Measurements from ENCODE around the gene SRSF10.
"Not testable (repeated sequence)": the region's sequence is repeated elsewhere in the genome, so short reads cannot be mapped to it uniquely, and the experiment has no call there.

Gene SRSF10

DNA sequence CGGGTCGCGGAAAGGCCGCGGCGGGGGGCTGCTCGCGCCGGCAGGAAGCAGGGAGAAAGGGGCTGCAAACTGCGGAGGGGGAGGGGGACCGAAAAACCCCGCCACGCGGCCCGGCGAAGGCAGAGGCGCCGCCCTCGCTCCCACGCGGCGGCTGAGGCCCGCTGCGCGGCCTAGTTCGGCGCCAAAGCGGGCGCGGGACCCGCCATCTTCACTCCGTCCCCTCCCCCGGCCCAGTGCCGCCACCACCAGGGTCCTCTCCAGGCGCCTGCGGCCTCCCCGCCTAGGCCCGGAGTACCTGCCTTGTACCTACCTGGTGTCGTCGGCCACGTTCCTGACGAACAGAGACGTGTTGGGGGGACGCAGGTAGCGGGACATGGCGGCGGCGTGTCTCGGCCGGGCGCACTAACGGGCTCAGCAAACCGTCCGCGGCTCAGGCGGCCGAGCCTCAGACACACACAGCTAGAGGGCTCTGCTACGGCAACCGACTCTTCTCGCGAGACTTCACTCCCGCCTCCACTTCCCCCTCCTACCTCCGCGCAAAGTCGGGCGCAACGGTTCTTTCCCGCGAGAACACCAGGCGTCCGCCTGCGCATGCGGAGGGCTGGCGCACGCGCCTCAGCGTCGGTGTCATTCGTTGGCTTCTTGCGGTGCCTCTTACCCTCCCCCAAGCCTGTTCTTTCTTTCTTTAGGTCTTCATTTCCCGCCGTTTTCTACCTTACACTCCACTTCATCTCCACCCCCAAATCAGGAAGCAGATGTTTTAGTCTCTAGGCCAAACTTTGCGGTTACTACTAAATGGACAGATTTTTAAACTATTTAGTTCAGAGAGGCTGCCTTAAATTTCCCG is at the start of gene SRSF10:
Gene SRSF10, minus strand, starts transcription at position 447 of the 847 bp plus-strand sequence. Its CDS starts 72 bp downstream, at position 375.
- DNase-seq (ENCODE audit: low spot score), result peak; percentile 99

DNA sequence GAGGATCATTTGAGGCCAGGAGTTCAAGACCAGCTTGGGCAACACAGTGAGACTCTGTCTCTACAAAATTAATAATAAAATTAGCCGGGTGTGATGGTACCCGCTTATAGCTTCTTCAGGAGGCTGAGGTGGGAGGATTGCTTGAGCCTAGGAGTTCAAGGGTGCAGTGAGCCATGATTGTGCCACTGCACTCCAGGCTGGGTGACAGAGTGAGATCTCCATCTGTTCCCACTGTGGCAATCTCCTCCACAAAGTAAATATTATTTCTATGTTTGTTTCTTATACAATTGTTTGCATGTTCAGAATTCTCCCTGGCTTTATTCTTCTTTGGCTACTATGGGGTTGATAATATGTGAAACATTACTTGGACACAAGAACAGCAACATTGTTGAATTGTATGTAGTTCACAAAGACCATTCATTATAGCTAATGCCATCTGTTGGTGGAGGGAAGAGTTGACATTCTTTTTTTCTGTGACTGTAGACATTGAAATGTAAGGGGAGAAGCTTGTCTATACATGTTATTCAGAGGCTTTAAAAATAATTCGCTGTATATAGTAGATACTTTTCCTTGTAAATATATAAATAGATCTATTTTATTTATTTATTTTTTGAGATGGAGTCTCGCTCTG is 47.8 kb upstream of the SRSF10 start:
- DNase-seq (ENCODE audit: low spot score), result peak; percentile 20

DNA sequence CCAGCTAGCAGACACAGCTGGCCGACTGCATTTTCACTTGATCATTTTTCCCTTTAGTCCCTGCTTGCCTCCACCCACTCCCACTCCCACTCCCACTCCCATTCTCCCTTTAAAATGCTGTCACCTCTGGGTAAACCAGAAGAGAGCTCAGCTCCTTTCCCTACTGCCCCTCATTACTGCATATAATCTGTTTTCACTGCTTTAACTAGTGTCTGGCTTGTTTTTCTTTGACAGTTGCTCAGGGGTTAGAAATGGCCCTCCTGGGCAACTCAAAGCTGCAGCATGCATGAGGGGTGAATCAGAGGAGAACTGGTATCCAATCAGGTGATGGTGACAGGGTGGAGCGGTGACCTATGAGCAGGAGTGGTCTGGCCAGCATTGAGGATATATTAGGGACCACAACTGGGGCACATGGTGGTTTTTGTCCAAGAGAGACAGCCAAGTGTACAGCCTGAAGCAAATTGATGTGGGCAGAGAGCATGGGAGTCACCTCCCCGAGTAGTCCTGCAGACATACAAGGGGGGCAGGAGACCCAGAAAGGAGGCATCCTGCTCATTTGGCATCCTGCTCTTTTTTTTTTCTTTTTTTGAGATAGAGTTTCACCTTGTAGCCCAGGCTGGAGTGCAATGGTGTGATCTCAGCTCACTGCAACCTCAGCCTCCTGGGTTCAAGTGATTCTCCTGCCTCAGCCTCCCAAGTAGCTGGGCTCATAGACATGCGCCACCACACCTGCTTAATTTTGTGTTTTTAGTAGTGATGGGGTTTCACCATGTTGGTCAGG is 42.6 kb upstream of the SRSF10 start:
- DNase-seq (ENCODE audit: low spot score), result no peak

DNA sequence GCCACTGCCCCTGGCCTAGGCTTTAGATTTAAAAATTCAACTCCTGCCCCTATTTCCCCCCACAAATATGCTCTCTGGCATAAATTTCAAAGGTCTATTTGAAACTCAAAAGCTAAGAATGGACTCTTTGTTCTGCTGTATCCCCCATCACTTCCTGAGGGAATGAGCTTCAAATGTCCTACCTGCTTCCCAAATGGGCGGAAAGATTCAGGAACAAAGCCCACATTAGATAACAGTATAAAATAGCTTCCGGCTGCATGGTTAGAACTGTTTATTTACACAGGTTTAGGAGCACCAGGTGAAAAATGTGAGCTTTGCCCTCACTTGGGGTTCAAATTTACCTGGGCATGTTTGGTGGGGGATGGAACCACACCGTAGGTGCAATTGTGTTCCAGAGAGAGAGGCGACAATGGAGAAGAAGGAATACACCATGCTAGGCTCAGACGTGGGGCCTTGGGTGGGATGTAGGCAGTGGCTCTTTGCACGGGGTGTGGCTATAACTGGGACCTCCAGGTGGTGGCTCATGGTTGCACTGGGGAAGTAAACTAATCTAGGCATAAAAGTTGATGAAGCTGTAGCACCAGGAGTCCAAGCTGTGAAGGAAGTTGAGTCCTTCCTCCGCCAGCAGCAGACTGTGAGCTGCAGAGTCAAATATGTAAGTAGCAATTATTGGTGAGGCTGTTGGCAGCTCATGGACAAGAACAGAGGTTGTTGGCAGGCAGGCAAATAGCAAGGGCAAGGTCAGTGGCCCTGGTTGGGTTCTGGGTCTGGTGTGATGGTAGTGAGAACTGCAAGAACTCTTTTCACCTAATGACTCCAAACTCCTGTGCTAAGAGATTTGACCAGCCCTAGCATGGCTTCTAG is 41.5 kb upstream of the SRSF10 start:
- DNase-seq (ENCODE audit: low spot score), result no peak

DNA sequence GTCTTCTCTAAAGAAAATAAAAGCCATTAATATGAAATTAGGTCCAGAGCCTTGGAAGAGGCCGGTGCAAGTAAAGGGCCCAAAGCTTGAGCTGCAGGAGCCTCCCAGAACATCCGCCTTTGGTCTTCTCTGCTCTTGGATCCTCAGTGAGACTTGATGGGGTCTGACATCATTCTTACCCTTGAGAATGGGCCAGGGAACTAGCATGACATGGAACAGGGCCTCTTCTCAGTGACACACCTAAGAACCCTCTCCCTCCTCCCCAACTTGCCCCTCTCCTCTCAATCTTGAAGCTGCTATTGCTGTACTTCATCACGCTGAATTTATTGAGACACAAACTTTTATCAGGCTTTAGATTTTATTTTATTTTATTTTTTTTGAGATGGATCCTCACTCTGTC is 40.3 kb upstream of the SRSF10 start:
- no peak for DNase-seq (ENCODE audit: low spot score)

DNA sequence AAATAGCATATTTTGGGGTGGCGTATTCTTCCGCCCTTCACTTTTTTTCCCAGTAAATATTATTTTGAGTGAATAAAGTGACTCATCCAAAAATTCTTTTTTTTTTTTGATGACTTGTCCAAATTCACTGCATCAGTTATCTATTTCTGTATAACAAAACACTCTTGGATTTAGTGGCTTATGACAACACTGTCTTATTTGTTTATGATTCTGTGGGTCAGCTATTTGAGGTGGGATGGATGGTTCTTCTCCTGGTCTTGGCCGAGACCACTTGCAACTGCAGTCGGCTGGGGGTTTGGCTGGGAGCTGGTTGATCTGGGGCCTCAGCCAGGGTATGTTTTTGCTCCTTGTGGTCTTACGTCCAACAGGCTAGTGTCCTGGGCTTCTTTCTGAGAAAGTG is 39.9 kb upstream of the SRSF10 start:
- no peak for DNase-seq (ENCODE audit: low spot score)

DNA sequence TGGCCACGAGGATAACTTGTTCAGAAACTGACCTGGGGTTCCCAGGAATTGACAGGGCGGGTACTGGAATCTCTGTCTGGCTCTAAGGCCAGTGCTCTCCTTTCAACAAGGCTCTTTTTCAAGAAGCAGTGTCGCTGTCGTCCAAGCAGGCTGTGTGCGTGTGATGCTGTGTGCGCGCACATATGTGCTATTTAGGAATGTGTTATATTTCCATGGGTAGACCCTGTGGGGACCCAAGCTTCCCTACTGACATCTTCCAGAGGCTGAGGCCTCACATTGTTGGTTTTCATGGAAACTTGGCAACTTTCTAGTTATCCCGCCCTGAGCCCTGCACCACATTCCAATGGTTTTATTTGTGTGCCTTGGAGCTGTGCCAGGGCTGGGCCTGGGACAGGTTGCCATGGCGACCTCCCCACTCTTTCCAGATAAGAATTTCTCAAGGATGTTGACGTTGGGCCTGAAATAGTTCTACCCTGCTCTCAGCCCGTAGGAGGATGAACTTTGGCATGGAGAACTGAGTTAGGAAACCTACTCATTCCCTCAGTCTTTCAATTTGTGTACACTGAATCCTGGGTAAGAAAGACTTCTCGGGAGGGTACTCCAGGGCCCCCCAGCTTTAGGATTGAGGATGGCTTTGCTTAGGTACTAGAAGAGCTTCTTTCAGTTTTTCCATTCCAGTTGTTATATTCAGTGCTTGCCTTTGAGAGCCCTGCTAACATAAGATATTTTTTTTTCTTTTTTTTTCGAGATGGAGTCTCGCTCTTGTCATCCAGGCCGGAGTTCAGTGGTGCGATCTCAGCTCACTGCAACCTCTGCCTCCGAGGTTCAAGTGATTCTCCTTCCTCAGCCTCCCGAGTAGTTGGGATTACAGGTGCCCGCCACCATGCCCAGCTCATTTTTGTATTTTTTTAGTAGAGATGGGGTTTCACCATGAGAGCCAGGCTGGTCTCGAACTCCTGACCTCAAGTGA is 38.8 kb upstream of the SRSF10 start:
- no peak for DNase-seq (ENCODE audit: low spot score)

DNA sequence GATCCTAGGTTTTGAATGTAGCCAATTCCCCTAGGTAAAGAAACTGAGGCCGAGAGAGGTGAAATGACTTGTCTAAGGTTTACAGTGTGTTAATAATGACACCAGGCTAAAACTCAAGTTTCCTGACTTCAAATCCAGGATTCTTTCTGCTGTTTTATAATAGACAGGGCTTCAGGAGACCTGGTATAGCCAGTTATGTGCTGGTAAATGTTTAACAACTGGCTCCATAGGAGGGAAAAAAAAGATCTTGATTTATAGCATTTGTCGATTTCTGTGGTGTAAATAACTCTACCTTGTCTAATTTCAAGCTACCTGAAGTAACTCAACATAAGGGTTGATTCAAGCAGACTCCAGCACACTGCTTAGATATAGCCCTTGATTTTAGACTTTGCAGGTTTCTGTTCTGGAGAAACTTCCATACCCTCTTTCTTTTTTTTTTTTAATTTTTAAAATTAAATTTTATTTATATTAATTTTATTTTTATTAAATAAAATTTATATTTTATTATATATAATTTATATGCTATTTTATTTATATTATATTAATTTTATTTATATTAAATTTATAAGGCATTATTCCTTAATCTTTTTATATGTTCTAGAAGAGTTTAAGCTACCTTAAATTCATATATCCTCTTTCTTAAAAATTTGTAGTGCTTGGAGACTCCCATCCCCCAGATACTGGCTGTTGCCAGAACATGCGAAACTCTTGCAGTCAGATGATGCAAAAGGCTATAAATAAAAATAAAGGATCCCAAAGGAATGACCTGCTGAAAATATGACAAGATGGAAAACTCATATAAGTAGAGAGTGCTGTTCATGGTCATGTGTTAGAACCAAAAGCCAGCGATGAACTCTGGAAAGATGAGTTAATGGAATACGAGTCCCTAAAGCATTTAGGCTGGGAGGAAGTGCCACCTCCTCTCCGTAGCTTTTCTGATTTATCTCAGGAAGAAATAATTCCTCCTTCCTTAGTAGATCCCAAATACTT is 35.4 kb upstream of the SRSF10 start:
- no peak for DNase-seq (ENCODE audit: low spot score)

DNA sequence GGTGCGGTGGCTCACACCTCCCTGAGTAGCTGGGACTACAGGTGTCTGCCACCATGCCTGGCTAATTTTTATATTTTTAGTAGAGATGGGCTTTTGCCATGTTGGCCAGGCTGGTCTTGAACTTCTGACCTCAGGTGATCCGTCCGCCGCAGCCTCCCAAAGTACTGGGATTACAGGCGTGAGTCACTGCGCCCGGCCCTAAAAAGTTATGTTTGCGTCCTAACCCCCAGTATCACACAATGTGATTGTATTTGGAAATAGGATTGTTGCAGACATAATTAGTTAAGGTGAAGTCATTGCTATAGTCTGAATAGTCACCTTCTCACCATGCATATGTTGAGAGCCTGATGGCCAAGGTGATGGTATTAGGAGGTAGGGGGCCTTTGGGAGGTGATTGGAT is 32.8 kb upstream of the SRSF10 start:
- not testable (repeated sequence) for DNase-seq (ENCODE audit: low spot score)

DNA sequence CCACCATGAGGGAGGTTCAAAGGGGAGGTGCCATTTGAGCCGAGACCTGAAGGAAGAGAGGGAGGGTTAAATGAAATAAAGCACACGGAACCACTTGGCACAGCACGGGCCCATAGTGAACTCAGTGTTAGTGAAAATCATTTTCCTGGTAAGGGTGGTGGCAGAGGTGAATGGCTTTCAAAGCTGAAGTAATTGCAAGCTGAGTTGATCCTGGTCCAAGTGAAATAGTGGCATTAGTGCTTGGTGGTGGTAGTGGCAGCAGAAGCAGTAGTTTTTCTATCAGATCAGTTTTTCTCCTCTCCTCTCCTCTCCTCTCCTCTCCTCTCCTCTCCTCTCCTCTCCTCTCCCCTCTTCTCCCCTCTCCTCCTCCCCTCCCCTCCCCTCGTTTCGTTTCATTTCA is 30.5 kb upstream of the SRSF10 start:
- no peak for DNase-seq (ENCODE audit: low spot score)

DNA sequence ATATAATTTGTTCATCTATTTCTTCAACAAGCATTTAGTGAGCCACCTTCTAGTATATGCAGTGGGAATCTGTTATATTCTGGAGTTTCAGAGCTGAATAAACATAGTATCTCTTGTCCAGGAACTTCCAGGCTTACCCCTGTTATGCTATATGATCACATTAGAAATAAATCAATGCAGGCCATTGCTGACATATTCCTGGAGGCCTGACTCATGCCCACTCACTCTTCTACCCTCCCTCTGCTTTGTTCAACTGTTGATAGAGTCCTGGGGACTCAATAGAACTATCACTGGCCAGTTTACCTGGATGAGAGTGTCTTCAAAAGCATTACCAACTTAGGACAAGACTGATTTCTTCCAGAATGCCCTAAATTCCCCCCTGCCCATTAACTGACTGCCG is 29.3 kb upstream of the SRSF10 start:
- DNase-seq (ENCODE audit: low spot score), result no peak

DNA sequence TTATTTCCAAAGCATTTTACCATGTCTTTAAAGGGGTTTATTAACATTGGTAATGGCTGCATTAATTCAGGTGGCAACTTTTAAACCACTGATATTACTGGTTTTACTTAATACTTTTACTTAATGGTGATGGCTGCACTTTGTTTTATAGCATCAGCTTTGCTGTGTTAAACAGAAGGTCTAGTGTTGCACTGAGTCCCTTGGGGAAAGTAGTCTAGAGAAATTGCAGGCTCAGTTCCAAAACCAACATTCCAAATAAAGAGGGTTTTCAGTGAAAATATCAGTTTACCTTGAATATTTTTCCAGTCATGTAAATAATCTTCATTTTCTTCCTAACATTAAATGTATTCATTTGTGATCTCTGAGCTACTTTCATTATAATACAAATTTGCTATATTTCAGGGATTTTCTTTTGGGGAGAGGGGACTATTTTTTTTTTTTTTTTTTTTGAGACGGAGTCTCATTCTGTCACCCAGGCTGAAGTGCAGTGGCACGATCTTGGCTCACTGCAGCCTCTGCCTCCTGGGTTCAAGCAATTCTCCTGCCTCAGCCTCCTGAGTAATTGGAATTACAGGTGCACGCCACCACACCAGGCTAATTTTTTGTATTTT is 28.6 kb upstream of the SRSF10 start:
- not testable (repeated sequence) for DNase-seq (ENCODE audit: low spot score)

DNA sequence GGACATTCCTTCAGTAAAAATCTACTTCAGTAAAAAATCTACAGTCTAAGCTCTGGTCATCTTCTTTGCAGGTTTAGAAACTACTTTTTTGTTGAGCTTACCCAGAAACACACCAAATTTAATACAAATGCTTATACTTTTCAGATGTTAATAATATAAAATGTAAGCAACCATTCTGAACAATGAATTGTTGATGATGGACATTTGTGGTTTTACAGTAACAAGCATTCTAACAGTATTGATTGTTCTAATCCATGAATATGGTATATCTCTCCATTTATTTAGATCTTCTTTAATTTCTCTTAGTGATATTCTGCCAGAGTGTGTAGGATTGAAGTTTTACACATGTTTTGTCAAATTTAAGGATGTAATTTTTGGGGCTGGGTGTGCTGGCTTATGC is 27.0 kb upstream of the SRSF10 start:
- DNase-seq (ENCODE audit: low spot score), result no peak

DNA sequence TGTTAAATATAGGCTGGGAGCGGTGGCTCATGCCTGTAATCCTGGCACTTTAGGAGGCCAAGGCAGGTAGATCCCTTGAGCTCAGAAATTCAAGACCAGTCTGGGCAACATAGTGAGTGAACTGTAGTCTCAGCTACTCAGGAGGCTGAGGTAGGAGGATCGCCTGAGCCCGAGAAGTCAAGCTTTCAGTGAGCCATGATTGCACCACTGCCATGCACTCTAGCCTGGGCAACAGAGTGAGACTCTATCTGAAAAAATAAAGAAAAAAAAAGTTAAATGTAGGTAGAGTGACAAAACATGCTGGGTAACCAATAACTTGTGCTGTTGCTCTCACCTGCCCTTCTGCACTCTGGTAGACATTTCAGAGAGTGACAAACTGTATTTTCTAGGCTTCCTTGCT is 25.0 kb upstream of the SRSF10 start:
- no peak for DNase-seq (ENCODE audit: low spot score)

DNA sequence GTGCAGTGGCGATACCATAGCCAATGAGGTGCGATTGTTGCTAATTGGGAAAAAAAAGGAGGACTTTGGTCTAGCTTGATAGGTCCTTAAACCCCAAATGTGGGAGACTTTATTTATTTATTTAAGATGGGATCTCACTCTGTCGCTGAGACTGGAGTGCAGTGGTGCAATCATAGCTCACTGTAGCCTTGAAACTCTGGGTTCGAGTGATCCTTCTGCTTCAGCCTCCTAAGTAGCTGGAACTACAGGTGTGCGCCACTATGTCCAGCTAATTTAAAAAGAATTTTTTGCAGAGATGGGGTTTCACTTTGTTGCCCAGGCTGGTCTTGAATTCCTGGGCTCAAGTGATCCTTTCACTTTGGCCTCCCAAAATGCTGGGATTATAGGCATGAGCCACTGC is 24.0 kb upstream of the SRSF10 start:
- no peak for DNase-seq (ENCODE audit: low spot score)

DNA sequence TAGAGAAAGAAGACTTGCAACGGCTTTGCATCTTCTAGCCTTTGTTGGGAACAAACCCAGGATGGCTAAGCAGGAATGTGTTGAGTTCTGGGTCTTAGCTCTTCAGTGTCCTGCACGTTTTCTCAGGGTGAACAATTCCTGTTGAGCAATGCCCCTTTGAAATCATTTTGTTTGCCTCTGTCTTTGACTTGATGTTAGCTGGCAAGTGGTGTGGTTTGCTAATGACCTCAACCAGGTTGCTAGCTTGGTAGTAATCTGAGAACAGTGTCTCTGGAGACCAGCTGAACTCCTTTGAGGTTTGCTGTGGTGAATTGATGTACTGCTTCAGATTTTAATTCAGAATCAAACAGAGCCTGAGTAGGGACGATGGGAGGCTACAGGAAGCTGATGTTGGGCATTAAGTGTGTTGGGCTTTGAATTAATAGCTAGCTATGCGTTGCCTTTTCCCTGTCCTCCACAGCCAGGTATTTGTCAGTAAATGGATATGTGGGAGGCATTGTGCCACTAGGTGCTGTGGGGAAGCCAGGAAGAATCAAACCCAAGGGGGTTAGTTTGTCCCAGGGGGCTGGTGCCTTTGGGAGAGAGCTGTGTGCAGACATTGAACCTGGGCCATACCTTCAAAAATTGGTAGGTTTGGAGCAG is 23.3 kb upstream of the SRSF10 start:
- no peak for DNase-seq (ENCODE audit: low spot score)

DNA sequence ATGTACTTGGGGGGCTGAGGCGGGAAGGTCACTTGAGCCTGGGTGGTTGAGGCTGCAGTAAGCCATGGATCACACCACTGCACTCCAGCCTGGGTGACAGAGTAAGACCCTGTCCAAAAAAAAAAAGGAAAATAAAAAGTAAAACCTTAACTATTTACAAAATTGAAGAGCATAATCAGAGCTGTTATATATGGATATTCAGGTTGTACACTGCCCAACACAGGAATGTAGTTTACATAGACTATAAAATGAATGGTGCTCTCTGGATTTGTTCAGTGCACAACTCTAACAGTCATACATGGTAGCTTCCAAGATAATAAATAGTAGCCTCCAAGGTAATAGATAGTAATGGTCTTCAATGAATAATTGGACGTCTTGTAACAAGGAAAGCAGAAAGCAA is 22.6 kb upstream of the SRSF10 start:
- DNase-seq (ENCODE audit: low spot score), result no peak

DNA sequence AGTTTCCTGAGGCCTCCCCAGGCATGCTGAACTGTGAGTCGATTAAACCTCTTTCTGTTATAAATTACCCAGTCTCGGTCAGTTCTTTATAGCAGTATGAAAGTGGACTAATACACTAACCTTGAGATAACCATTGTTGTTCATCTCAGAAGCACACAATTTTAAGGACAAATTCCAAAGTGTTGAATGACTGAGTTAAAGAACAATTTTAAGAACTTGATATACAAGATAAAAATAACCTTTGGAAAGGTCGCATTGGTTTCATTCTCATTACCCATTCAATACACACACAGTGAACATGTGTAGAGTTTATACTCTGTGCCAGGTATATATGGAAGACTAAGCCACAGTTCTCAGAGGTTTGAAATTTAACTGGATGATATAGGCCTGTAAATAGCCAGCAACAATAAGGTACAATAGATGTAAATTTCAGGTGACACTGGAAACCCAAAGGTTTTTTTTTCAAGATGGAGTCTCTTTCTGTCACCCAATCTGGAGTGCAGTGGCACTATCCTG is 19.1 kb upstream of the SRSF10 start:
- no peak for DNase-seq (ENCODE audit: low spot score)

Data from CD4-positive, alpha-beta T cell treated with Interleukin-15 for 4 hours (primary cell).